Stimulated activated CD4-positive, alpha-beta T cell treated with anti-CD3 and anti-CD28 coated beads, Interleukin-4, amount 100 ng/mL, for 48 hours (primary cell): Measurements from ENCODE around the gene OR5K2.

Experiments
- DNase-seq, 2 donors: peaks; one replicate each; pipeline ENCODE4 v3.0.0-alpha.2; 2020; ENCODE audit warnings: low read depth in 2 of 2

Gene OR5K2

GRCh38 chr3:98497381-98497780 is at the start of gene OR5K2:
Gene OR5K2 (plus strand): TSS chr3:98497681. CDS start chr3:98497681, 0 bp downstream.
- DNase-seq: no peak

DNA sequence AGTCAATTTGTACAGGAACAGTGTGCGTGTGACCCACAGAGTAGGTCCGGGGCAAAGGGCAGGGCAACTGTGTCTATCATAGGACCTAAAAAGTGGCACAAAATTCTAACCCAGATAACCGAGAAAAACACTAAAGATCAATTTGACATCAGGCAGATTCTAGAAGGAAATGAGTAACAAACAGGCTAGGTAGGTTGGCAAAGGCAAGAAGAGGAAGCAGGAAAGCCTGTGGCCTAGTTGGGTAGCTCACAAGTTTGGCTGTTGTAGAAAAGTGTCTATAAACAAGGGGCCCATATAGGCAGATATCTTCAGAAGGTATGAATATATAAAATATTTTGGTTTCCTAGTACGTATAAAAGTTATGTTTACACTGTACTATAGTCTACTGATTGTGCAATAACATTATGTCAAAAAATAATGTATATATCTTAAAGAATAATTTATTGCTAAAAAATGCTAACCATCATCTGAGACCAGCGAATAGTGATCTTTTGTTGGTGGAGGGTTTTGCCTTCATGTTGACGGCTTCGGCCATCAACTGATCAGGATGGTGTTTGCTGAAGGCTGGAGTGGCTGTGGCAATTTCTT is 47.8 kb upstream of the OR5K2 start:
- DNase-seq: no peak

GRCh38 chr3:98450372-98450771 is 47.1 kb upstream of the OR5K2 start:
- no peak for DNase-seq

DNA sequence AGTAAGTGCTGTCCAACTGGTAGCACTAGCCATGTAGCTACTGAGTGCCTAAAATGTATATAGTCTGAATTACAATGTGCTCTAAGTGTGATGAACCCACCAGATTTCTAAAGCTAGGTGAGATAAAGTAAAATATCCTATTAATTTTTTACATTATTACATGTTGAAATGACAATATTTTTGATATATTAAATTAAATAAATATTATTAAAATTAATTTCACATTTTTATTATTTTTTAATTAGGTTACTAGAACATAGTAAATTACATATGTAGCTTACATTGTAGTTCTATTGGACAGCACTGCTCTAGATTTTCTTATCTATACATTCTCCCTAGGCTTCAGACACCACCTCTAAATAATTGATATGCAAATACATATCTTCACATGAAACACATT is 43.7 kb upstream of the OR5K2 start:
- no peak for DNase-seq

DNA sequence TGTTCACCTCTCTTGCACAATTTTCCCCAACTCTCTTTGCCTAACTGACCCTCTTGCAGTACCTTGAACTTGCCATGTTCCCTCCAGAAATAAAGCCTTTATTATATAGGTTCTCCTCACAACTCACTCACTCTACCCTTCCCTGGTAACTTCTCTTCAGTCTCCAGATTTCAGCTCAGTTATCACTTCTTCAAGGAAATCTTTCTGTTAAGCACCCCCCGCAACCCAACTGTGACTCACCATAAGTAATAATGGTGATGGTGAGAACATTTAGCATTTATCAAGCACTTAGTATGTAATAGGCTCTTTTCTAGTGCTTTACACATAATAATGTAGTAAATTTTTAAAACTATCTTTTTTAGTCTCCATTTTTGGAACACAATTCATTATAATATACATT is 42.6 kb upstream of the OR5K2 start:
- DNase-seq: no peak

GRCh38 chr3:98457543-98457942 is 39.9 kb upstream of the OR5K2 start:
- DNase-seq: no peak

GRCh38 chr3:98460220-98460619 is 37.3 kb upstream of the OR5K2 start:
- no peak for DNase-seq

DNA sequence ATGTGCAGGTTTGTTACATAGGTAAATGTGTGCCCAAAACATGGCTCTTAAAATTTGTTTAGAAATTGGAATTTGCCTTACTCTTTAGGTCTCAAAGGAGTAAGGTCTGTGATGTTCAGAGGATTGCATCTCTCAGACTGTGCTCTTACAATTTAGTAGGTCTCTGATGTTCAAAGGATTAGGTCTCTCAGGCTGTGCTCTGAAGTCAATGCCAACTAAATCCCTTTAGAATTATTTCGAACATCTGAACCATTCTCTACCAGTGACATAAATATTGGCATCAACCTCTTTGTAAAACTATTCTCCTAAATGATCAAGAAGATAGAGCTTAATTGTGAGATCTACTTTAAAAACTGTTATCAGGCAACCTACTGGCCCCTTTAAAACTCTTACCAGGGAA is 34.6 kb upstream of the OR5K2 start, which contains the start of gene OR5K1:
Gene OR5K1, plus strand, starts transcription at position 301 of the 400 bp plus-strand sequence. CDS start 6,376 bp downstream, outside the sequence.
- no peak for DNase-seq

DNA sequence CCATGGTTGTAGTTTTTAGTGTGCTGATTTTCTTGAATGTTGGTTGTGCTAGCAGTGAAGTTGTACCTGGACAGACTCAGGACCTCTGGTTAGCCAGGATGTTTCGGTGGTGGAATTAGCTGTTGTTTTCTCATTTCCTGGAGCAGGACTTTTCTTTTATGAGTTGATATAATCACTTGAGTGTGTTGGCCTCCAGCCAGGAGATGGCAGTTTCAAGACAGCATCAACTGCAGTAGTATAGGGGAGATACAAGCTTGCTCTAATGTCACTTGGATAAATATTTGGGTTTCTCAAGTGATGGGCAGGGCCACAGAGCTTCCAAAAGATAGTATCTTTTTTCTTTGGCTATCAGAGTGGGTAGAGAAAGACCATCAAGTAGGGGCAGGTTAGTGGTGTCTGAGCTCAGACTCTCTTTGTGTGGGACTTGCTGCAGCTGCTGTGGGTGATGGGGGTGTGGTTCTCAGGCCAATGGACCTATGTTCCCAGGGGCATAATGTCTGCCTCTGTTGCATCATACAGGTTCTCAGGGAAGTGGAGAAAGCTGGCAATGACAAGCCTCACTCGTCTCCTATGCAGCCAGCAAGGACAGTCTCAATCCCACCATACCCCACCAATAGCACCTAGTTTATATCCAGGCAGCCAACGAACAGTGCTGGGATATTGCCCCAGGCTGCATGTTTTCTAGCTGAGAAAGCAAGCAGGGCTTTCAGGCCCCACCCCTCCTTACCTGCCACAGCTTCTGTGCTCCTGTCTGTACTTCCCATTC is 14.6 kb upstream of the OR5K2 start:
- DNase-seq: no peak

DNA sequence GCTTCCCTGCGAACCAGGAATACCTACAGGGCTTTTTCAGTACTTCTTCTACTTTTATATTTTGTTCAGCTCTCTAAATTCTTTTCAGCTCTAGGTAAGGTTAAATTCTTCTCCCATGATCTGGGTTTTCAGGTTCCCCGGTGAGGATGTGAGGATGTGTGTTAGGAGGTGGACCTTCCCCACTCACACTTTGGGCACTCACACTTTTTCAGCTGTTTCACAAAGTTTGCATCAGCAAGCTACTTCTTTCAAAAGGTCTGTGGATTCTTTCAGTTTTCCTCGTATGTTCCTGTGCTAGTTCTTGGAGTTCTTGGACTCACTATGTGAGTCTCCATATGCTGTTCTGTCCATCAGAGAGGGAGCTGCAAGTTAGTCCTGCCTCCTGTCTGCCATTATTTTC is 13.9 kb upstream of the OR5K2 start:
- no peak for DNase-seq

DNA sequence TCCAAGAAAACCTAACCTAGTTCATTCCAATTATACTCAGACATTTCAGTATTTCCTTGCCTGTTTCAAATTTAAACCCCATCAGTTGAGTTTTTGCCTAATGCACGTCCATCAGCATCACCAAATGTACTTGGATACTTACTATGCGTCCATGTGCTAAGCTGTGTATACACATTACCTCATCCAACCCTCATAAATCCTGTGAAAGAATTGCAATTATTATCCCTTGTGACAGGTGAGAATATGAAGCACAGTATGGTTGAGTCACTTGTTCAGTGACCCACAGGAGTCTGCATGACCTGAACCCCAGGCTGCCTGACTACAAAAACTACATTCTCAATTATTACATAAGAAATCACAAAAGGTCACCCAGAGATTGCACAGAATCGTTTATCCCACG is 2.5 kb downstream of the OR5K2 start:
- DNase-seq: no peak

GRCh38 chr3:98501270-98501669 is 3.8 kb downstream of the OR5K2 start:
- no peak for DNase-seq

GRCh38 chr3:98501863-98502576 is 4.5 kb downstream of the OR5K2 start:
- DNase-seq: no peak

- no peak for DNase-seq
These were observed 7.1 kb downstream of the OR5K2 start for GRCh38 chr3:98504539-98504938.

GRCh38 chr3:98508582-98508981 is 11.1 kb downstream of the OR5K2 start:
- DNase-seq: no peak

- DNase-seq: no peak
These were observed 15.1 kb downstream of the OR5K2 start for GRCh38 chr3:98512576-98512975.

- no peak for DNase-seq
These were observed 15.6 kb downstream of the OR5K2 start for GRCh38 chr3:98513091-98513511.

GRCh38 chr3:98513736-98514135 is 16.3 kb downstream of the OR5K2 start:
- DNase-seq: no peak

- DNase-seq: no peak
These were observed 17.5 kb downstream of the OR5K2 start for GRCh38 chr3:98514948-98515347.

DNA sequence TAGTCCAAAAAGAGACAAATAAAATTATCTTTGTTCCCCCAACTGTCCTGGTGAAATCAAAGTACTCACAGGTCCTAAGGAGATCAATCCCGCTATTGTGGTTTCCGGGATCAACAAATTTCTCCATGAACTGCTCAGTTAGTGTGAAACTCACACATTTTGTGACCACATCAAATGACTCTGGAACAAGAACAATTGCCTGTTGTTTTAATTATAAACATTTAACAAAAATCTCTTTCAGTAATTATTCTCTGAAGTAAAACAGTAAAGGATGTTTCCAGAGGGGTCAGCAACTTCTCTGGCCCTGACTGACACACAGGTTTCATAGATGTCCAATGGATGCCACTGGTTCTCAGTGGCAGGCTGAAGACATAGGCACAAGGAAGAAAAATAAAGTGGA is 21.3 kb downstream of the OR5K2 start:
- no peak for DNase-seq

DNA sequence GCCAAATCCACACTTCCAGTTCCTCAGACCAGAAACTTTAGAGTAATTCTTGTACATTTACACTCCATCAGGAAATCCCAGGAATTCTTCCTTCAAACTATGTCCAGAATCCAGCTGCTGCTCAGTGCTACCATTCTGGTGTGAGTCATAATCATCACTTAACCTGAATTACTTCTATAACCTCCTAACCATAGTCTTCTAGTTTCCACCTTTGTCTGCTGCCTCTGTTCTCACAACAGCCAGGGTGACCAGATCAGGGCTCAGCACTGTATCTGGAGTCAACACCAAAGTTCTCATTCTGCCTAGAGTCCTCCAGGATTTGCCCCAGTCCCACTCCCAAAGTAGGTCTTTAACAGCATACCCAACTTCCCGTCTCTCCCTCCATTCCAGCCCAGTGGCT is 21.9 kb downstream of the OR5K2 start:
- DNase-seq: no peak

- peak; percentile 43 to 47 for DNase-seq
These were observed 24.5 kb downstream of the OR5K2 start for GRCh38 chr3:98521897-98522543.
